Ishikawa (cell line): Measurements from ENCODE around the gene NPAS1.

Source experiments
- CEBPB ChIP-seq: IDR thresholded peaks from 2 replicates; pipeline ENCODE4 v1.6.1; 2012
- CREB1 ChIP-seq: IDR thresholded peaks from 2 replicates; pipeline ENCODE4 v1.6.1; 2012; ENCODE audit warnings: low read depth
- EGR1 ChIP-seq: IDR thresholded peaks from 2 replicates; pipeline ENCODE4 v1.6.1; 2012
- EP300 ChIP-seq: IDR thresholded peaks from 2 replicates; pipeline ENCODE4 v1.6.1; 2012; ENCODE audit warnings: borderline replicate concordance
- FOXM1 ChIP-seq: IDR thresholded peaks from 2 replicates; pipeline ENCODE4 v1.6.1; 2012; ENCODE audit warnings: low read depth, borderline replicate concordance
- NFIC ChIP-seq: IDR thresholded peaks from 2 replicates; pipeline ENCODE4 v1.6.1; 2012
- RAD21 ChIP-seq: IDR thresholded peaks from 2 replicates; pipeline ENCODE4 v1.6.1; 2012; ENCODE audit warnings: low read depth
- REST ChIP-seq: IDR thresholded peaks from 2 replicates; pipeline ENCODE4 v1.6.1; 2012; ENCODE audit warnings: low read depth, mild to moderate bottlenecking
- TAF1 ChIP-seq: IDR thresholded peaks from 2 replicates; pipeline ENCODE4 v1.6.1; 2012; ENCODE audit warnings: low read depth, mild to moderate bottlenecking
- TCF12 ChIP-seq: IDR thresholded peaks from 2 replicates; pipeline ENCODE4 v1.6.1; 2012; ENCODE audit warnings: low read depth
- TEAD4 ChIP-seq: IDR thresholded peaks from 2 replicates; pipeline ENCODE4 v1.6.1; 2012
- YY1 ChIP-seq: IDR thresholded peaks from 2 replicates; pipeline ENCODE4 v1.6.1; 2012; ENCODE audit warnings: low read depth
- ZBTB7A ChIP-seq: IDR thresholded peaks from 2 replicates; pipeline ENCODE4 v1.6.1; 2012; ENCODE audit warnings: low read depth
- TF ChIP-seq, protein P1 (sequence below): IDR thresholded peaks from 2 replicates; pipeline ENCODE4 v1.6.1; 2012
- TF ChIP-seq, protein P2 (sequence below): IDR thresholded peaks from 2 replicates; pipeline ENCODE4 v1.6.1; 2012

Gene NPAS1

GRCh38 chr19:46976845-46977320 is 42.8 kb upstream of the NPAS1 start:
- no peak for TF ChIP-seq CREB1
- no peak for TF ChIP-seq YY1
- TF ChIP-seq ZBTB7A, result no peak
- TF ChIP-seq RAD21, result no peak
- TF ChIP-seq NFIC, result no peak
- no peak for TF ChIP-seq TCF12
- TF ChIP-seq REST, result no peak
- no peak for TF ChIP-seq CEBPB

DNA sequence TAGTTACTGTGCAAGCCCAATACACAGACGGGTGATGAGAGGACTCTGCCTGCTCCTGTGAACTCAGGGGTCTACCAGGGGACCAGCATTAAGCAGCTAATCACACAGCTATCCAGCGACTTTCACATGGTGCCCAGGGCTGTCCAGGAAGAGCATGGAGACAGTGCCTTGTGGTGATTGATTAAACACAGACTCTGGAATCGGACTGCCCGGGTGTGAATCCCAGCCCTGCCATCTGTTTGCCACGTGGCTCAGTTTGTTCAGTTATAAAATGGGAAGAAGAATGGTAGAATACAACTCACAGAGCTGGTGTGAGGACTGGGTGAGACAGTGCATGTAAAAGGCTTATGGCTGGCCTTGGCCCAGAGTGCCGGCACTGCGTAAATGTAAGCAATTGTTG is 42.1 kb upstream of the NPAS1 start:
- TF ChIP-seq TCF12 (no peak), YY1 (no peak), EGR1 (no peak), CREB1 (no peak), CEBPB (no peak), REST (no peak), TAF1 (no peak), NFIC (no peak), EP300 (no peak), TEAD4 (no peak), FOXM1 (no peak), ZBTB7A (no peak), RAD21 (no peak)
- TF ChIP-seq, protein P1, sequence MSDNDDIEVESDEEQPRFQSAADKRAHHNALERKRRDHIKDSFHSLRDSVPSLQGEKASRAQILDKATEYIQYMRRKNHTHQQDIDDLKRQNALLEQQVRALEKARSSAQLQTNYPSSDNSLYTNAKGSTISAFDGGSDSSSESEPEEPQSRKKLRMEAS, result no peak
- TF ChIP-seq, protein P2, sequence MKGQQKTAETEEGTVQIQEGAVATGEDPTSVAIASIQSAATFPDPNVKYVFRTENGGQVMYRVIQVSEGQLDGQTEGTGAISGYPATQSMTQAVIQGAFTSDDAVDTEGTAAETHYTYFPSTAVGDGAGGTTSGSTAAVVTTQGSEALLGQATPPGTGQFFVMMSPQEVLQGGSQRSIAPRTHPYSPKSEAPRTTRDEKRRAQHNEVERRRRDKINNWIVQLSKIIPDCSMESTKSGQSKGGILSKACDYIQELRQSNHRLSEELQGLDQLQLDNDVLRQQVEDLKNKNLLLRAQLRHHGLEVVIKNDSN, result no peak

GRCh38 chr19:46978171-46978869 is 41.3 kb upstream of the NPAS1 start:
- TF ChIP-seq TEAD4 (no peak), ZBTB7A (no peak), NFIC (no peak), YY1 (no peak), EGR1 (no peak), TCF12 (no peak), CEBPB (no peak), TAF1 (no peak), FOXM1 (no peak), REST (no peak), RAD21 (no peak), CREB1 (no peak), EP300 (no peak)
- TF ChIP-seq, protein P2, result no peak
- TF ChIP-seq, protein P1, result no peak
